Measurements from ENCODE around the gene TGM2.
"Not testable (repeated sequence)": the region's sequence is repeated elsewhere in the genome, so short reads cannot be mapped to it uniquely, and the experiment has no call there.

TGM2 gene

DNA sequence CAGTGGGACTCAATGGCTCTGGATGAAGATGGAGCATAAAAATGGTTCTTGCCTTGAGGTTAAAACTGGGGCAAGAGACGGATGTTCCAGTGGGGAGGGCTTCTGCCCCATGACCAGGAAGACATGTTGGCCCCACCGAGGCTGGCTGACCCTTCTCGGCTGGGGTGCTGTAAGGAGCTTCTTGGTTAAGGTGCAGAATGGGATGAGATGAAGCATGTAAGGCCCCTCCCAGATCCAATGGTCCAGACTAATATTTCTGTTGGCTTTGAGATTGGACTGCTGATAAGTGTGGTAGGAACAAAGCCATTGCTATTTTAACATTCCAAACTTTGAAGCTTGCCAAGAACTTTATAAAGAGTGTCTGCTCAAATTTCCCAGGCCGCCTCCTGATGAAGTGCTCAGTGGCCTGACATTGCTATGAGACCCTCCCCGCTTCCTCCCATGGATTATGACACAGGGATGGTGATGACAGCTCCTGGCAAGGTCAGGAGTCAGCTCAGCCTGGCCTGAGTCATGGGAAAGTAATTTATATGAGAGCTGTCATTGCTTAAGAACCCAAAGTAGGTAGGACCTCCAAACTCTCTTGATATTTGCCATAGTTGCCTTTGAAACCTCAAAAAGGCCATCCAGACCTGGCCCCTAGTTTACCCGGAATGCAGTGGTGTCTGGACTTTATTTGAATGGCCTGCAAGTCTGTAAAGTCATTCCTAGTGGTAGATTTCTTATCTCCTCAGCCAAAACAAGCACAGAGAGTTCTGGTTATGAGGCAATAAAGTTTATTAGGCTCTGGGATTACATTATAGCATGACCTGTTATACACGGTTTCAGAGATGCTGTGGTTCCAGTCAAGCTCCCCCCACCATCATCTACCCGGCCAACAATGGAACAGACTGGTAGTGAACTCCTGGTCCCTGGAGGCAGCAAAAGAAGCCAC is 55.2 kb downstream of the TGM2 start:
- Histone ChIP-seq H3K9ac (no peak overlapping the region), H3K79me2 (ENCODE audit: insufficient read depth, low read depth) (no peaks in the 10 kb centered on the region), H3K27me3 (ENCODE audit: insufficient read depth, low read depth) (no peaks in the 10 kb centered on the region), H3K27ac (no peak overlapping the region), H3K4me3 (IDR thresholded peaks at IDR 0.05; ENCODE audit: insufficient read depth, low read depth, low read length) (no peak overlapping the region), H4K20me1 (ENCODE audit: insufficient read depth) (no peaks in the 10 kb centered on the region), H2AFZ (ENCODE audit: low read depth) (no peak overlapping the region), H3K36me3 (ENCODE audit: insufficient read depth) (no peaks in the 10 kb centered on the region), H3K4me2 (no peak overlapping the region), H3K4me1 (ENCODE audit: low read depth, poor library complexity, severe bottlenecking) (no peaks in the 10 kb centered on the region)
- TF ChIP-seq, protein P1, sequence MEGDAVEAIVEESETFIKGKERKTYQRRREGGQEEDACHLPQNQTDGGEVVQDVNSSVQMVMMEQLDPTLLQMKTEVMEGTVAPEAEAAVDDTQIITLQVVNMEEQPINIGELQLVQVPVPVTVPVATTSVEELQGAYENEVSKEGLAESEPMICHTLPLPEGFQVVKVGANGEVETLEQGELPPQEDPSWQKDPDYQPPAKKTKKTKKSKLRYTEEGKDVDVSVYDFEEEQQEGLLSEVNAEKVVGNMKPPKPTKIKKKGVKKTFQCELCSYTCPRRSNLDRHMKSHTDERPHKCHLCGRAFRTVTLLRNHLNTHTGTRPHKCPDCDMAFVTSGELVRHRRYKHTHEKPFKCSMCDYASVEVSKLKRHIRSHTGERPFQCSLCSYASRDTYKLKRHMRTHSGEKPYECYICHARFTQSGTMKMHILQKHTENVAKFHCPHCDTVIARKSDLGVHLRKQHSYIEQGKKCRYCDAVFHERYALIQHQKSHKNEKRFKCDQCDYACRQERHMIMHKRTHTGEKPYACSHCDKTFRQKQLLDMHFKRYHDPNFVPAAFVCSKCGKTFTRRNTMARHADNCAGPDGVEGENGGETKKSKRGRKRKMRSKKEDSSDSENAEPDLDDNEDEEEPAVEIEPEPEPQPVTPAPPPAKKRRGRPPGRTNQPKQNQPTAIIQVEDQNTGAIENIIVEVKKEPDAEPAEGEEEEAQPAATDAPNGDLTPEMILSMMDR (conservative IDR thresholded peaks at IDR 0.05; ENCODE audit: low read depth, low read length): no peak

- no peaks in the 10 kb centered on the region for H4K20me1 ChIP-seq (ENCODE audit: insufficient read depth)
- TF ChIP-seq, protein P1 (conservative IDR thresholded peaks at IDR 0.05; ENCODE audit: low read depth, low read length): no peak
- no peak overlapping the region for H3K27ac ChIP-seq
- H3K4me2 ChIP-seq: no peak overlapping the region
- H3K9ac ChIP-seq: no peak overlapping the region
- no peaks in the 10 kb centered on the region for H3K4me1 ChIP-seq (ENCODE audit: low read depth, poor library complexity, severe bottlenecking)
- no peaks in the 10 kb centered on the region for H3K27me3 ChIP-seq (ENCODE audit: insufficient read depth, low read depth)
- H3K4me3 ChIP-seq (IDR thresholded peaks at IDR 0.05; ENCODE audit: insufficient read depth, low read depth, low read length): no peak overlapping the region
- no peaks in the 10 kb centered on the region for H3K79me2 ChIP-seq (ENCODE audit: insufficient read depth, low read depth)
- no peaks in the 10 kb centered on the region for H3K36me3 ChIP-seq (ENCODE audit: insufficient read depth)
- H2AFZ ChIP-seq (ENCODE audit: low read depth): no peak overlapping the region
Observed at GRCh38 chr20:38108986-38109541, 56.0 kb downstream of the TGM2 start.

- Histone ChIP-seq H3K27ac (no peak overlapping the region), H3K79me2 (ENCODE audit: insufficient read depth, low read depth) (no peaks in the 10 kb centered on the region), H3K9ac (no peak overlapping the region), H3K4me3 (IDR thresholded peaks at IDR 0.05; ENCODE audit: insufficient read depth, low read depth, low read length) (no peak overlapping the region), H3K4me1 (ENCODE audit: low read depth, poor library complexity, severe bottlenecking) (no peaks in the 10 kb centered on the region), H4K20me1 (ENCODE audit: insufficient read depth) (no peaks in the 10 kb centered on the region), H3K4me2 (no peak overlapping the region), H3K36me3 (ENCODE audit: insufficient read depth) (no peaks in the 10 kb centered on the region), H3K27me3 (ENCODE audit: insufficient read depth, low read depth) (no peaks in the 10 kb centered on the region), H2AFZ (ENCODE audit: low read depth) (no peak overlapping the region)
- TF ChIP-seq, protein P1 (conservative IDR thresholded peaks at IDR 0.05; ENCODE audit: low read depth, low read length): no peak
Observed at GRCh38 chr20:38108438-38108985, 56.6 kb downstream of the TGM2 start.

DNA sequence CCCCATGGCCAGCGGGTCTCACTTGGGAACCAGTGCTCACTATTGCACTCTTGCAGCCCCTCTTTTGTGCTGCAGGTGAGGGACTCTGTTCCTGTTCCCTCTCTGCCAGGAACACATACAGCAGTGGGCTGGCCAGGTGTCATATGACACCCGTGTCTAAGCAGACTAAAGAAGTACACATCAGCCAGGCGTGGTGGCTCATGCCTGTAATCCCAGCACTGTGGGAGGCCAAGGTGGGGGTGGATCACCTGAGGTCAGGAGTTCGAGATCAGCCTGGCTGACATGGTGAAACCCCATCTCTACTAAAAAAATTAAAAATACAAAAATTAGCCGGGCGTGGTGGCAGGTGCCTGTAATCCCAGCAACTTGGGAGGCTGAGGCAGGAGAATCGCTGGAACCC is 57.2 kb downstream of the TGM2 start:
- not testable (repeated sequence) for H3K27ac ChIP-seq; H3K4me3 ChIP-seq (IDR thresholded peaks at IDR 0.05; ENCODE audit: insufficient read depth, low read depth, low read length); H4K20me1 ChIP-seq (ENCODE audit: insufficient read depth); H3K36me3 ChIP-seq (ENCODE audit: insufficient read depth); H2AFZ ChIP-seq (ENCODE audit: low read depth); H3K4me2 ChIP-seq; H3K9ac ChIP-seq; H3K27me3 ChIP-seq (ENCODE audit: insufficient read depth, low read depth); H3K4me1 ChIP-seq (ENCODE audit: low read depth, poor library complexity, severe bottlenecking); H3K79me2 ChIP-seq (ENCODE audit: insufficient read depth, low read depth)

DNA sequence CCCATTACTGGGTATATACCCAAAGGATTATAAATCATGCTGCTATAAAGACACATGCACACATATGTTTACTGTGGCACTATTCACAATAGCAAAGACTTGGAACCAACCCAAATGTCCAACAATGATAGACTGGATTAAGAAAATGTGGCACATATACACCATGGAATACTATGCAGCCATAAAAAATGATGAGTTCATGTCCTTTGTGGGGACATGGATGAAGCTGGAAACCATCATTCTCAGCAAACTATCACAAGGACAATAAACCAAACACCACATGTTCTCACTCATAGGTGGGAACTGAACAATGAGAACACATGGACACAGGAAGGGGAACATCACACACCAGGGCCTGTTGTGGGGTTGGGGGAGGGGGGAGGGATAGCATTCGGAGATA is 57.7 kb downstream of the TGM2 start:
- not testable (repeated sequence) for H3K36me3 ChIP-seq (ENCODE audit: insufficient read depth); H3K27ac ChIP-seq; H3K9ac ChIP-seq; H2AFZ ChIP-seq (ENCODE audit: low read depth); H3K27me3 ChIP-seq (ENCODE audit: insufficient read depth, low read depth); H3K4me3 ChIP-seq (IDR thresholded peaks at IDR 0.05; ENCODE audit: insufficient read depth, low read depth, low read length); H3K4me2 ChIP-seq; H3K79me2 ChIP-seq (ENCODE audit: insufficient read depth, low read depth); H3K4me1 ChIP-seq (ENCODE audit: low read depth, poor library complexity, severe bottlenecking); H4K20me1 ChIP-seq (ENCODE audit: insufficient read depth)
